Measurements from ENCODE around the gene NUDT22.

Gene NUDT22

GRCh38 chr11:64225608-64226506 is at the start of gene NUDT22, which contains the start of gene TRPT1:
NUDT22 (plus strand) TSS chr11:64226274; CDS start chr11:64226653, 379 bp downstream.
TRPT1 (minus strand) TSS chr11:64226186; CDS start chr11:64225860, 326 bp downstream.
- peak; percentile 89 for DNase-seq
- in situ Hi-C loops (cut with MboI; ENCODE audit: low pct_unique_long_range_greater_than_20kb, low sequenced_read_pairs) = no loop called here

- in situ Hi-C loops (cut with MboI; ENCODE audit: low pct_unique_long_range_greater_than_20kb, low sequenced_read_pairs) = no loop called here
- DNase-seq = no peak
Measured at GRCh38 chr11:64176751-64177150, 49.3 kb upstream of the NUDT22 start.

GRCh38 chr11:64178203-64178602 is 47.9 kb upstream of the NUDT22 start:
- no peak for DNase-seq
- in situ Hi-C loops (cut with MboI; ENCODE audit: low pct_unique_long_range_greater_than_20kb, low sequenced_read_pairs) = no loop called here

GRCh38 chr11:64178951-64179639 is 47.0 kb upstream of the NUDT22 start:
- in situ Hi-C loops (cut with MboI; ENCODE audit: low pct_unique_long_range_greater_than_20kb, low sequenced_read_pairs) = no loop called here
- no peak for DNase-seq

GRCh38 chr11:64180891-64181290 is 45.2 kb upstream of the NUDT22 start:
- DNase-seq = no peak
- in situ Hi-C loops (cut with MboI; ENCODE audit: low pct_unique_long_range_greater_than_20kb, low sequenced_read_pairs) = no loop called here

- DNase-seq = peak; percentile 82
- in situ Hi-C loops (cut with MboI; ENCODE audit: low pct_unique_long_range_greater_than_20kb, low sequenced_read_pairs) = no loop called here
Measured at GRCh38 chr11:64181506-64182411, 44.3 kb upstream of the NUDT22 start.

GRCh38 chr11:64183890-64184289 is 42.2 kb upstream of the NUDT22 start:
- in situ Hi-C loops (cut with MboI; ENCODE audit: low pct_unique_long_range_greater_than_20kb, low sequenced_read_pairs) = no loop called here

GRCh38 chr11:64185175-64185692 is 40.8 kb upstream of the NUDT22 start:
- in situ Hi-C loops (cut with MboI; ENCODE audit: low pct_unique_long_range_greater_than_20kb, low sequenced_read_pairs) = no loop called here
- DNase-seq = no peak

More at GRCh38 chr11:64183890-64184289, 42.2 kb upstream of the NUDT22 start:
- DNase-seq = no peak

GRCh38 chr11:64185693-64186491 is 40.2 kb upstream of the NUDT22 start, which contains the start of gene STIP1:
STIP1 (plus strand) TSS chr11:64186171; CDS start chr11:64186262, 91 bp downstream.
- peak; percentile 100 for DNase-seq
- in situ Hi-C loops (cut with MboI; ENCODE audit: low pct_unique_long_range_greater_than_20kb, low sequenced_read_pairs) = no loop called here

GRCh38 chr11:64186492-64187165 is 39.4 kb upstream of the NUDT22 start:
- DNase-seq = peak; percentile 36
- in situ Hi-C loops (cut with MboI; ENCODE audit: low pct_unique_long_range_greater_than_20kb, low sequenced_read_pairs) = no loop called here

GRCh38 chr11:64192434-64192833 is 33.6 kb upstream of the NUDT22 start:
- in situ Hi-C loops (cut with MboI; ENCODE audit: low pct_unique_long_range_greater_than_20kb, low sequenced_read_pairs) = no loop called here
- no peak for DNase-seq

- no peak for DNase-seq
- in situ Hi-C loops (cut with MboI; ENCODE audit: low pct_unique_long_range_greater_than_20kb, low sequenced_read_pairs) = no loop called here
Measured at GRCh38 chr11:64196626-64197025, 29.4 kb upstream of the NUDT22 start.

- in situ Hi-C loops (cut with MboI; ENCODE audit: low pct_unique_long_range_greater_than_20kb, low sequenced_read_pairs) = no loop called here
- no peak for DNase-seq
Measured at GRCh38 chr11:64198511-64198910, 27.6 kb upstream of the NUDT22 start.

GRCh38 chr11:64201543-64201942 is 24.5 kb upstream of the NUDT22 start:
- no peak for DNase-seq
- in situ Hi-C loops (cut with MboI; ENCODE audit: low pct_unique_long_range_greater_than_20kb, low sequenced_read_pairs) = no loop called here

GRCh38 chr11:64202992-64203391 is 23.1 kb upstream of the NUDT22 start:
- DNase-seq = no peak
- in situ Hi-C loops (cut with MboI; ENCODE audit: low pct_unique_long_range_greater_than_20kb, low sequenced_read_pairs) = no loop called here

GRCh38 chr11:64203421-64204079 is 22.5 kb upstream of the NUDT22 start:
- in situ Hi-C loops (cut with MboI; ENCODE audit: low pct_unique_long_range_greater_than_20kb, low sequenced_read_pairs) = no loop called here

GRCh38 chr11:64204080-64204440 is 22.0 kb upstream of the NUDT22 start:
- in situ Hi-C loops (cut with MboI; ENCODE audit: low pct_unique_long_range_greater_than_20kb, low sequenced_read_pairs) = no loop called here
- no peak for DNase-seq

More at GRCh38 chr11:64203421-64204079, 22.5 kb upstream of the NUDT22 start:
- DNase-seq = no peak
